K562 (cell line): ENCODE results near the gene PLEKHA6. TPM values are rescaled to one million over a fixed set of nuclear protein-coding genes. Genes with fewer than 3 reads are reported as not detected.

Source experiments
- ATAC-seq: fragments of 200-7000 bp; cut with Tn5 transposase; 3 replicates; pipeline ENCODE4 v1.9.1; 2020; ENCODE audit warnings: moderate library complexity
- BruUV-seq: library from RNA; stranded (reverse); fragments of 400-500 nt; replicated peaks from 2 replicates; lab custom pipeline; 2021; lab: Mats Ljungman, UMichigan
- CTCF ChIA-PET: fragments of 300-600 bp; formaldehyde crosslinking; extraction: SDS; loops from one replicate; lab custom pipeline; 2021; ENCODE audit warnings: low intra/inter-chr PET ratio; lab: Yijun Ruan, JAX
- POLR2A ChIA-PET: fragments of 300-600, 350-650 bp; sonication (Branson Sonifier 250); formaldehyde crosslinking; extraction: SDS; loops from one replicate; lab custom pipeline; 2021; ENCODE audit warnings: antibody characterized with exemption, inconsistent platforms; lab: Yijun Ruan, JAX
- DNase-seq, 4 experiments: peaks; one replicate each; pipeline versions ENCODE4 v3.0.0 to v3.0.0-alpha.2; 2011 to 2018; ENCODE audit warnings: low spot score in 3 of 4, mixed read lengths in 3 of 4; ENCODE audit errors: extremely low read depth in 1 of 4
- FAIRE-seq: peaks from 2 replicates; lab custom pipeline; 2011; peaks lifted over from hg19 to GRCh38; lab: Jason Lieb, UNC
- H2AFZ ChIP-seq: 2 replicates; pipeline ENCODE4 v1.6.0; 2011; ENCODE audit warnings: low read depth, low read length, control low read depth, inconsistent platforms
- H3K27ac ChIP-seq: fragments of 200-600 bp; 3 replicates; pipeline ENCODE4 v1.8.0; 2011; ENCODE audit warnings: low read depth, mild to moderate bottlenecking, control low read depth, inconsistent platforms, low read length, moderate library complexity, mixed read lengths; ENCODE audit errors: extremely low read depth
- H3K27me3 ChIP-seq, 2 experiments: fragments of 300-600 bp in 1 of 2; 2 replicates in 1 of 2; 3 replicates in 1 of 2; pipeline versions ENCODE4 v1.6.0 to v1.8.0; 2011; ENCODE audit warnings: inconsistent platforms in 2 of 2, low read length in 2 of 2, mild to moderate bottlenecking in 1 of 2, mixed read lengths in 1 of 2, moderate library complexity in 1 of 2; ENCODE audit not compliant: control insufficient read depth in 2 of 2, insufficient read depth in 2 of 2
- H3K36me3 ChIP-seq: fragments of 300-600 bp; 3 replicates; pipeline ENCODE4 v1.8.0; 2011; ENCODE audit warnings: mild to moderate bottlenecking, low read length, inconsistent platforms; ENCODE audit not compliant: control insufficient read depth, insufficient read depth
- H3K4me1 ChIP-seq, 2 experiments: fragments of 200-600 bp in 1 of 2; replicated peaks in 1 of 2; 2 replicates in 1 of 2; 3 replicates in 1 of 2; pipeline versions ENCODE4 v1.5.1 to v1.8.0; 2011; ENCODE audit warnings: inconsistent platforms in 2 of 2, low read length in 2 of 2, mild to moderate bottlenecking in 1 of 2, mixed read lengths in 1 of 2, moderate library complexity in 1 of 2; ENCODE audit not compliant: control insufficient read depth in 2 of 2, insufficient read depth in 2 of 2
- H3K4me2 ChIP-seq: 2 replicates; pipeline ENCODE4 v1.6.1; 2011; ENCODE audit warnings: low read length, control low read depth, inconsistent platforms, mixed read lengths; ENCODE audit not compliant: insufficient read depth
- H3K4me3 ChIP-seq: fragments of 200-600 bp; sonication (generic), shearing (Covaris generic); 2 replicates; pipeline ENCODE4 v1.5.1; 2016; ENCODE audit warnings: control low read depth, inconsistent platforms
- H3K79me2 ChIP-seq: fragments of 200-600 bp; 3 replicates; pipeline ENCODE4 v1.8.0; 2011; ENCODE audit warnings: low read length, inconsistent platforms; ENCODE audit not compliant: control insufficient read depth, insufficient read depth
- H3K9ac ChIP-seq, 2 experiments: 2 replicates each; pipeline versions ENCODE4 v1.6.0 to v1.6.1; 2011; ENCODE audit warnings: low read depth in 2 of 2, low read length in 2 of 2, control low read depth in 1 of 2, inconsistent platforms in 1 of 2, mild to moderate bottlenecking in 1 of 2, mixed read lengths in 1 of 2; ENCODE audit not compliant: insufficient read depth in 1 of 2
- H3K9me1 ChIP-seq: one replicate; pipeline ENCODE4 v1.6.0; 2011; ENCODE audit warnings: inconsistent platforms, mild to moderate bottlenecking, low read length, moderate library complexity; ENCODE audit not compliant: control insufficient read depth, insufficient read depth
- H3K9me3 ChIP-seq: replicated peaks from 2 replicates; pipeline ENCODE4 v1.5.1; 2011; ENCODE audit warnings: low read depth, low read length, inconsistent platforms; ENCODE audit not compliant: control insufficient read depth, insufficient read depth
- H4K20me1 ChIP-seq: replicated peaks from 2 replicates; pipeline ENCODE4 v1.6.1; 2011; ENCODE audit warnings: low read length, inconsistent platforms, mixed read lengths; ENCODE audit not compliant: control insufficient read depth, insufficient read depth
- BCOR ChIP-seq: fragments of 450-650 bp; IDR thresholded peaks from 2 replicates; pipeline ENCODE4 v1.6.1; 2016
- BRF2 ChIP-seq: IDR thresholded peaks from 3 replicates; pipeline ENCODE4 v1.6.1; 2011; ENCODE audit warnings: borderline replicate concordance, mild to moderate bottlenecking; ENCODE audit not compliant: insufficient read length, insufficient read depth
- FOXP4 ChIP-seq: sonication (generic); formaldehyde crosslinking; IDR thresholded peaks from 2 replicates; pipeline ENCODE4 v1.8.0; 2022; ENCODE audit warnings: mild to moderate bottlenecking, missing genetic modification reagents, borderline replicate concordance
- HDAC6 ChIP-seq: IDR thresholded peaks from 2 replicates; pipeline ENCODE4 v1.6.1; 2012; ENCODE audit warnings: low read depth, mild to moderate bottlenecking, control low read depth, inconsistent platforms, low read length, moderate library complexity
- KHSRP ChIP-seq: fragments of 450-650 bp; IDR thresholded peaks from 2 replicates; pipeline ENCODE4 v1.6.1; 2017
- SMAD1 ChIP-seq: fragments of 150-350 bp; IDR thresholded peaks from 2 replicates; pipeline ENCODE4 v1.6.1; 2014; ENCODE audit warnings: low read length, low read depth; ENCODE audit not compliant: partially characterized antibody
- SPI1 ChIP-seq: IDR thresholded peaks from 2 replicates; pipeline ENCODE4 v1.6.1; 2011; ENCODE audit warnings: low read depth, low read length, control low read depth, borderline replicate concordance
- THRB ChIP-seq: fragments of 450-650 bp; formaldehyde crosslinking; conservative IDR thresholded peaks from 2 replicates; pipeline ENCODE4 v1.4.0; 2022; ENCODE audit warnings: mild to moderate bottlenecking, missing genetic modification characterization
- ZNF609 ChIP-seq: sonication (generic); formaldehyde crosslinking; IDR thresholded peaks from 2 replicates; pipeline ENCODE4 v1.8.1; 2023; ENCODE audit warnings: missing genetic modification reagents, mild to moderate bottlenecking, borderline replicate concordance
- WGBS: fragments of 100-300 bp; shearing (Covaris generic); methylation state at CpG from one replicate; pipeline ENCODE4 v1.1.6; 2016; ENCODE audit warnings: low coverage, mixed read lengths; ENCODE audit not compliant: insufficient coverage; ENCODE audit errors: missing lambda C conversion rate; 5-methylcytosine and 5-hydroxymethylcytosine counted together
- in situ Hi-C: fragments of 300-500 bp; cut with MboI; formaldehyde crosslinking; loops from 4 replicates; pipeline ENCODE4 v1.15.0; 2018; ENCODE audit warnings: inconsistent platforms, mixed read lengths
- intact Hi-C: fragments of 100-400 bp; cut with micrococcal nuclease; formaldehyde crosslinking; loops from 2 replicates; pipeline ENCODE4 v1.14.2; 2022
- polyA plus RNA-seq, 8 experiments: library from polyadenylated mRNA; depleted of rRNA in 4 of 8; stranded (reverse) in 5 of 8; unstranded in 3 of 8; fragments of >200 nt; fragmentation: Nextera tagmentation in 2 of 8; fragmentation: Illumina TruSeq in 1 of 8; extraction: Ambion mirVana in 2 of 8; extraction: Trizol in 1 of 8; gene quantifications; 2 replicates each; pipeline versions ENCODE4 v1.2.1 to v1.2.3, GENCODE V29; 2011 to 2014; ENCODE audit warnings: inconsistent platforms in 1 of 8, missing spikeins in 1 of 8
- total RNA-seq, 7 experiments: library from RNA; depleted of rRNA in 6 of 7; stranded (reverse); fragments of >200 nt in 6 of 7; fragmentation: Illumina TruSeq in 2 of 7; extraction: Trizol in 2 of 7; gene quantifications; 2 replicates each; pipeline versions ENCODE4 v1.2.1 to v1.2.3, GENCODE V29; 2011 to 2021; ENCODE audit warnings: low replicate concordance in 1 of 7

Gene PLEKHA6
- total and polyA plus RNA-seq, 9 of the 15 experiments (the other 6 are each of a cell fraction or from before 2014, with no cell fraction given) = under 0.01 to 0.33 (median 0.01) TPM; not detected in 4

GRCh38 chr1:204377800-204378668 lies 18.3 kb upstream of the PLEKHA6 start:
- H3K4me1 ChIP-seq = peaks cover 5 to 10% of the 10 kb centered on the region in 2 experiments
- in situ Hi-C loops = no loop called here
- intact Hi-C loops = no loop called here
- TF ChIP-seq THRB (no peak), SMAD1 (no peak), ZNF609 (CRISPR knock-in tag) (no peak), HDAC6 (no peak), KHSRP (no peak), BCOR (0 out of 2 replicates have a peak, but pooled peaks have one; percentile 20), FOXP4 (CRISPR knock-in tag) (no peak), SPI1 (peak; percentile 100), BRF2 (no peak)

More at GRCh38 chr1:204377800-204378668, 18.3 kb upstream of the PLEKHA6 start:
- BruUV-seq = no TSS peak
- ATAC-seq (peak; percentile 78), DNase-seq (peak in 3 of 4 experiments; percentile 46 to 62 (median 52)), FAIRE-seq (no peak)
- Histone ChIP-seq H3K9me1 (no peaks in the 10 kb centered on the region), H3K36me3 (no peaks in the 10 kb centered on the region), H4K20me1 (peaks cover 16% of the 10 kb centered on the region), H3K27ac (no peak overlapping the region), H3K4me3 (no peak overlapping the region; the same call in 1 of the 2 replicates), H3K4me2 (peak overlapping the region; percentile 62), H2AFZ (peak overlapping the region; percentile 74), H3K79me2 (no peaks in the 10 kb centered on the region), H3K27me3 (peaks cover 47 to 68% of the 10 kb centered on the region in 2 experiments), H3K9ac (peak overlapping the region in 1 of 2 experiments; percentile 68; a peak in 2 of 4 replicates), H3K9me3 (no peaks in the 10 kb centered on the region)
- ChIA-PET CTCF (no interaction called here), POLR2A (interaction anchor here (0.6 to 1.1 kb wide), 5 partner anchors 9 to 759 kb away, joined by 3 to 4 read pairs (median 3); no protein-coding TSS in a partner anchor)
- WGBS = 6% methylated on average over 55 of the region's 55 CpGs
